Esophagus squamous epithelium (tissue), 4 donors: ENCODE measurements around the gene ARID1A.

Experiments used
- CTCF ChIP-seq, 6 experiments: fragments of 450-650 bp in 4 of 6; fragments of 200-600 bp in 2 of 6; sonication (generic) in 2 of 6; IDR thresholded peaks; one replicate each; pipeline ENCODE4 v1.5.1; 2016 to 2019; ENCODE audit warnings: antibody characterized with exemption in 6 of 6, mild to moderate bottlenecking in 4 of 6, moderate library complexity in 4 of 6
- POLR2A ChIP-seq, 4 donors: fragments of 450-650 bp; IDR thresholded peaks; one replicate each; pipeline ENCODE4 v1.6.1; 2017; ENCODE audit warnings: antibody characterized with exemption in 4 of 4, mild to moderate bottlenecking in 4 of 4, moderate library complexity in 3 of 4

- TF ChIP-seq CTCF (IDR thresholded peaks at IDR 0.05) (no peak), POLR2A (IDR thresholded peaks at IDR 0.05) (no peak)
Measured at GRCh38 chr1:26748351-26748750, 52.5 kb downstream of the ARID1A start.
